Measurements from ENCODE around the gene HOXB3.

The HOXB3 gene

DNA sequence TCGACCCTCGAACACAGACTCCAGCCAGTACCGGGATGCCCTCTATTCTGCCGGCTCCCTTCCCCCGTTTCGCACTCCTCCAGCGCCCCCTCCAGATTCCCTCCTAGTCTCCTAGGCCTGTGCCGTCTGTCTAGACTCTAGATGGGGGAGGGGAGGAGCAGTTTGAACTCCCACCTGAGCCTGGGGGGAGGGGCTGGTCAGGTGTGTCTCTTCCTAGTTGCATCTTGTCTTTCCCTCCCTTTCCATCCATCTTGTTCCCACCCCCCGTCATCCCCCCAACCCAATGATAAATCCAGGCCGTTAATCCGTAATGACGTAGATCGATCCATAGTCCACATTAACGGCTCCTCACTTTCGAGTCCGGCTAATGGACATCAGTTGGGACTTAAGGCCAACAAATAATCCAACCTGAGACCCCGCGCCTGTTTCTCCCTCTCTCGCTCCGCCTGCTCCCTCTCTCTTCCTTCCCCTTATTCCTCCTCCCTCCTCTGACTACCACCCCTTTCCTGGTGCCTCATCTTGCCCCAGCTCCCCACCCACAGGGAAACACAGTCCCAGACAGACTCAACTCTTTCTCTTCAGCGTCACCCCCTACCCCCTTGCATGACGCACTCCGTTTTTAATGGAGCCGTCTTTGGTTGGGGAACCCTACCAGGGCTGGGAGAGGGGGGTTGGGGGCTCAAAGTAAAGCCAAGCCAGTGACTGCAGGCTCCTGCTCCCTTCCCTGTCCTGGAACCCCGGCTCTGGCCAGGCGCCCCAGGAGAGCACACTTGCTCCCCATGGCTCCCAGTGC, 6.9 kb upstream of the HOXB3 start:
- DNase-seq = no peak

GRCh38 chr17:48596000-48596734, 6.1 kb upstream of the HOXB3 start:
- peak; percentile 36 for DNase-seq

DNA sequence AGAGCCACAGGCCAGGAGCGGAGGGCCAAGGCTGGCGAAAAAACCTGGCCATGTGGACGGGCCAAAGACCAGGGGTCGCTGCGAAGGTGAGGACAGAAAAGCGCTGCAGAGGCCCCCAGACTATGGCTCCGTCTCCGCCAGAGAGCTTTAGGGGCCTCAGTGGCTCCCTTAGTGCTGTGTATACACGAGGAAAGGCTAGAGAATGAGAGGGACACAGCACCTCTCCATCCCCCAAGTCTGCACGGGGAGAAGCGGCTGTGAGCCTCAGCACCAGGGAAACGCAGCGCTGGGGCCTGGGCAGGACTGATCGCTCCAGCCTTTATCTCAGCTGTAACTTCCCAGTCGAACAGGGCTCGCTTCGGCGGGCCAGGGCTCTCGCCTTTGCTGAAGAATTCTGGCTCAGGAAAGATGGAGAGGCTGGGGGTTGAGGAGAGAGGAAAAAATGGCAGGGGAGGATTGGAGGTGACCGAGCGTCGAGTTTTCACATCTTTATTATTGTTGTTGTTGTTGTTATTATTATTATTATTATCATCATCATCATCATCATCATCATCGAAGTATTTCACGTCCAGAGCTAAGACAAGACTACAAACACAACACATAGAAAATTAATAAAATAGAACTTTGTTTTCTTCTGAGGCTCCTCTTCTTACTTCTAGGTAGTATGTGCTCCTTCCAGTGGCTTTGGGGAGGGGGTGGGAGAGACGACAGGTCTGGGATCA, 5.4 kb upstream of the HOXB3 start:
- DNase-seq = no peak

DNA sequence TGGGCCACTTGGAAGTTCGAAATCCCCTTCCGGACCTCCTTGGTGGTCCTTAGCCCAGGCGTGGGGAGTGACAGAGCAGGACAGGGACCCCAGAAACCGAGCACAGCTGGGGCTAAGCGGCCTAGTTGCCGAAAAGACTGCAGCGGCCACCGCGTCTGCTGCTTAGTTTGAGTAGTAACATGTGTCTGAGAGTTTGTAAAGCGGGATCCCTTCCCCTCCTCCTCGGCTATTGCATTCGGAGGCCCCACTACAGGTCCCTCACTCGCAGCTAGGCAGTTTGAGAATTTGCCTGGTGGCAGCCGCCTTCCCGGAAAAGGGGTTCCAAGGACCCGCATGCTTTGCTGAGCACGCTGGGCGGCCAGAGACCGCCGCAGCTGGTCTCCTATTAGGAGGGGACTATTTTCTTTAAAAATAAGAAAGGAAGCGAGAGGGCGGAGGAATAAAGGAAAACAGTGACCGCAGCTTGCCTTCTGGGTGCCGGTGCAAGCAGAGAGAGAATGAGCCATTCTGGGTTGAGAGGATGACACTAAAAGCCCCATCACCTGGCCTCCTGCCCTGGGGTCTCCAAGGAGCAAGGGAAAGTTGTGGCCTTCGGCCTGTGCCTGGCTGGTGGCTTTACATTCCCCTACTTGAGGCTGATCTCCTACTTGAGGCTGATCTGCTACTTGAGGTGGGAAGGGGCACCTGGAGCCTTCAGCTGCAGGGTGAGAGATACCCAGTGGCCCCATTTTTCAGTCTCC, 4.7 kb upstream of the HOXB3 start:
- DNase-seq = no peak

DNA sequence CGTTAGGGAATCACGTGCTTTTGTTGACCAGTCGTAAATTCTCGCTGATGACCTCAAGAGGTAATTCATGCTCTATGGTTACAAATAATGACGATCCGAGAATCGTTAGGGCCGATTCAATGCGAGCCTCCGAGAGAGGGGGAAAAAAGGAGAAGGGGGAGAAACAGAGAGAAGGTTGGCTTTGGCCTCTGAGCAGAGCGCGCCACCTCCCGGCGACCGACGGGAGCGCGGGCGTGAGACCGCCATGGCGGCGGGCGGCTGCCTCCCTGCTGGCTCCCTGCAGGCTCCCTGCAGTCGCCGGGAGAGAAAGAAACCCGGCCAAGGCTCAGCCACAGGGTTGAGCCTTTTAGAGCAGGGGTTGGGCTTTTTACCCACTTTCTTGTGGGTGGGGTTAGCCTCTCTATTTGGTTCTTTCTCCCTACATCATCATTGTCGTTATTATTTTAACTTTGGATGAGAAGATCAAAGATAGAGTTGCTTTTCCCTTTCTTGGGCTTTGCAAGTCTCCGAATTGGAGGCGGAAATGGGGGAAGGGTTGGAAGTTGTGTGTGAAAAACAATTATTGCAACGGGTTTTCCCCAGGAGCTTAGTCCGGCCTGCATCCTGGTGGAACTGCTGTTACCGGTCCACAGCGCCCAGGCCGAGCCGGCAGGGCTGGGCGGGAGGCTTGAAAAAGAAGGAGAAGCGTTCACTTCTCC, 3.9 kb upstream of the HOXB3 start:
- peak; percentile 86 for DNase-seq

DNA sequence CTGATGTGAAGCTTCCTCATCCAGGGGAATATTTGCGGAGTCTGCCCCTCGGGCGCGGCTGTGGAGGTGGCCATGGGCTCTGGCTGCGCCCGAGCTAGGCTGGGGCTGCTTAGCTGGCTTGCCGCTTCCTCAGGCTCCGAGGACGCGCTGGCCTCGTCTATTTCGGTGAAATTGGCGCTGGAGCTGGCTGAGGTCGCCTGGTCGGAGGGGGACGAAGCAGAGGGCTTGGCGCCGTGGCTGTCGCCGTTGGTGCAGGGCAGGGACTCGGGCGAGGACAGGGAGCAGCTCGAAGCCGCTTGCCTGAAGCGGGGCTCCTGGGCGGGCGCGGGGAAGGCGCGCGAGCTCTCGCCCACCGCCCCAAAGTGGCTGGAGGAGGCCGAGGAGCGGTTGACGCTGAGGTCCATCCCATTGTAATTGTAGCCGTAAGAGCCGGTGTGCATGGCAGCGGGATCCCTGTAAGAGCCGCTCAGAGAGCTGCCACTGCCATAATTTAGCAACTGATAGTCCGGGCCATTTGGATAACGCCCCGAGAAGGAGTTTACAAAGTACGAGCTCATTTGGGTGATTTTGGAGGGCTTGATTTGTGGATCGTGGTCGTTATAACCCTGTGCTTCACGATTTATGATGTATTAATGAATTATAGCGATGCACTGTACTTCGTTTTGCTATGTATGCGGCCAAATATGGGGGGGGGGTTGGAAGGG, 3.2 kb upstream of the HOXB3 start, which contains the start of gene HOXB5:
TSS of gene HOXB5 (minus strand) at position 654 of the 704 bp plus-strand sequence. CDS start at position 557, 97 bp downstream.
- DNase-seq = no peak

DNA sequence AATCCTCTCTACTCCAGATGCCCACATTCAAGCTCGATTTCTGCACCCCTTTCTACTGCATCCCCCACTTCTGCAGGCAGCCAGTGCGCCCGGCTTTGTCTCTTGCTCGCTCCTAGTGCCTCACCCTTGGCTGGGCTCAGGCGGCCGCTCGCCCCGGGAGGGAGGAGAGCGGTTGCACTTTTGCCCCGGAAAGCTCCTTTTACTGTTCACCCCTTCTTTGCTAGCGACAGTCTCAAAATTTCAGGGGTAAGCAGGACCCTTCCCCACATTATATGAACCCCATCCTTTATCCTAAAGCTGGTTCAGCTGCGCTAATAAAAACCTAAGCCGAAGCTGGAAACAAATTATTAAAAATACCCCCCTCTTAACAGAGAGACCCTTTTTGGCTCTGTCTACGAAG, 2.5 kb upstream of the HOXB3 start:
- no peak for DNase-seq

DNA sequence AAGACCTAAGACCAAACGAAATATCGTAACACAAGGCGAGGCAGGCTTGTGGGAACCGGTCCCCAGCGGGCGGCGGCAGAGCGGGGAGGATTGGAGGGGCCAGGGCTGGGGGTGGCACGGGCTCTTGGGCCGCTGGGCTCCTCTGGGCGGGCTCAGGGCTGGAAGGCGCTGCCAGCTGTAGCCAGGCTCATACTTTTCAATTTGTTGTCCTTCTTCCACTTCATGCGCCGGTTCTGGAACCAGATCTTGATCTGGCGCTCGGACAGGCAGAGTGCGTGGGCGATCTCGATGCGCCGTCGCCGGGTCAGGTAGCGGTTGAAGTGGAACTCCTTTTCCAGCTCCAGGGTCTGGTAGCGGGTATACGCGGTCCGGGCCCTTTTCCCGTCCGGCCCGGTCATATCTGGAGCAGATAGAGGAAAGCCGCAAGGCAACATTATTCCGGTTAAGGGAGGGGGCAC, 2.0 kb upstream of the HOXB3 start:
- no peak for DNase-seq

DNA sequence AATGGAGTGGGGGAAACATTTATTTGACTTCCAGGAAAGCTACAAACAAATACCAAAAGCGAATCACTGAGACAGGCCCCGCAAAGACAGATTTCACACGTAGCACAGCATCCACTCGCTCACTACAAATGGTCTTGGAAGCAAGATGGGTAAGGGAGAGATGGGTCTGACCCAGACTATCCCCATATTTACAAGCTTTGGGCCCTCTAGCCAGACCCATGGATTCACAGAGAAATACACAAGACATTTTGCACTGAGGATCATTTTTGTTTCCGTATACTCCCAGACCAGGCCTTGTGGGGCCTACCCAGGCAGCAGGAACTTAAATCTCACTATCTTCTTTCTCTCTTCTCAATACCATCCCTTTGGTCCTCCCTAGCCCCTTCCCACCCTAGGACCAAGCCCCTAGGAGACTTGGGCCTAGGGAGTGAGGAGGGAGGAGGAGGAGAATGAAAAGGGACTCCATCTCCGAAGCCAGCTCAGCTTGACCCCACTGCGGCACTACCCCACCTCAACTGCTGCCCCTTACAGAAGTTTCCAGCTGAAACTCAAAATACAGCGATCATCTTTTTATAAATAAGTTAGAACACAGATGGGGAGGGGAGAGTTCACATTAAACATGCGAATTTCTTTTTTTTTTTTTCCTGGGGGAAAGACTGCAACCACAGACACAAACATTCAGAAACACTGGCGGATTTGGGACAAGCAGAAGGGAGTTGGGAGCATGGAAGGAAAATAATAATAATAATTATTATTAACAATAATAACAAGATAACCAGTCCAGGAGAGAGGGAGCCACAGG, 1.4 kb upstream of the HOXB3 start:
- no peak for DNase-seq

- DNase-seq = no peak
Observed at GRCh38 chr17:48590607-48591161, 643 bp upstream of the HOXB3 start.

DNA sequence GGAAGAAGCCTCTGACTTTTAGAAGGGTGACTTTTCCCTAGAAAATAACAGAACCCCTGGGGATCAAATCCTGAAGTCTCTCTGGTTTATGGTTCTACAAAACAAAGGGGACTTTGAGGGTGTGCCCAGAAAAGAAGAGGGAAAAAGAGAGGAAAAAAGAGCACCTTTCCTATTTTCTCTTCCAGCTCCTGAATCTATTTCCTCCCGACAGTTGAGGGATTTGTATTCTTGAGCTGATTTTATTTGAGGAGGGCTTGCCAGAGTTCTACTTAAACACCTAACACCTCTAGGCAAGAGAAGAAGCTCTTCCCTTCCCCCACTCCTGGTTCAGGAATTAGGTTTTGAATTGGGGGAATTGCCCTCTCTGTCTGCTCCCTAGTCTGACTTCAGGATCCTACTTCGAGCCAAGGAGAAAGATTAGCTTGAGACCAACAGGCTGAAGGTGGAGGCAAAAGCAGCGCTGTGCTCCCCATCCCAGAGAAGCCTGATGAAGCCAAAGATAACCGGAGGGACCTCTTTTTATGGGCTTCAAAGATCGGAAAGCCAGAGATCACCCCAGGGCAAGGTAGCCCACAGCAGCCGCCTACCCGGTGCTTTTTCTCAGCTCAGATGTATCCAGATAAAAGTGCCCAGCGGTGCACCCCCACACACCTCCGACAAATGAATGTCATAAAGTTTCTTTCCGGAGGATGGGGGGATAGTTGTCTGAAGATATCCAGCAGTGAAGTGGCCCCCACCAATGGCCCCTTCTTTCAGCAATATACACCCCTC, 796 bp downstream of the HOXB3 start:
- DNase-seq = no peak

- DNase-seq = no peak
Observed at GRCh38 chr17:48588528-48588927, 1.5 kb downstream of the HOXB3 start.

DNA sequence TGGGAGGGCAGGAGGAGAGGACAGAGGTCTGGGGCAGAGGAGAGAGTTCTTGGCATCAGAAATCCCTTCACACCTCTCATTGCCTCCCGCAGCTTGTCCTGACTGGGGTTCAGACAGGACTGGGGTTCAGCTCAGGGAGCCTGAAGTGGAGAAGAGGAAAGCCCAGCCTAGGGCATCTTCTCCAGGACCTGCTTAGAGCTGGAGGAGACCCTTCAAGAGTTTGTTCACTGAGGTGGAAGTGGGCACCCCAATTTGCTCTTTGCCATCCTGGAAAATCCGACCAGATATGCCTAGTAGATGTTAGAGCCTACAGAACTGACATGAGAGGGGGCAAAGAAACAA, 2.0 kb downstream of the HOXB3 start:
- DNase-seq = no peak

DNA sequence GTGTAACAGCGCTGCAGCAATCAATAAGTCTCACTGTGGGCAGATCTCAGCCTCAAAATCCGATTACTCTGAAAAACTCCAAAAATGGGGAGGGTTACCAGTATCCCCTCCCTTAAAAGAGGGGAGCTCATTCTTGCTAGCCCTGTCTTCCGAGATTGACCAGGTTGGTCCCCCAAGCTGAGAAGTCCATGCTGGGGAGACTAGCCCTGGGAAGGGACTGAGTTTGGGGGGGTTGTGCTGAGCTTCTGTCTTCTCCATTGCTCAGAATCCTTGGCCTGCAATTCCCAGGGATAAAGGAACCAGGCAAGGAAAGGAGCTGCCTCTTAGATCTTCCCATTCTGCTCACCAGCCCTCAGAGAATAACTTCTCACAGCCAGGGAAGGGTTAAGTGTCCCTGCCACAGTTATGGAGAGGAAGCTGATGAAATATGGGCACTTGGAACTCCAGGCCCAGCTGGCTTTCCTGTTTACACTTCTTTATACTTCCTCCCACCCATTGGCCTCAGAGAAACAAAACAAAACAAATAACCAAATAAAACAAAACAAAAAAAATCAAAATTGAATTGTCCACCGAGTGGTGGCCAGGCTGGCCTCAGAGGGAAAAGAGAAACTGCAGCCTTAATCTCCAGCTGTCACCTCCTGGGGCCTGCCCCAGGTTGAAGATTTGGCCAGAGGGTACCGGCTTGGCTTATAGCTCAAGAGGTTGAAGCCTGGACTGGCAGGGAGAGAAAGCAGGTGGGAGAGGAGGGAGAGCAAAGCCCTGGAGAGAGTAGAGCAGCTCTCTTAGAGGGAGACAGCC, 2.6 kb downstream of the HOXB3 start:
- no peak for DNase-seq

DNA sequence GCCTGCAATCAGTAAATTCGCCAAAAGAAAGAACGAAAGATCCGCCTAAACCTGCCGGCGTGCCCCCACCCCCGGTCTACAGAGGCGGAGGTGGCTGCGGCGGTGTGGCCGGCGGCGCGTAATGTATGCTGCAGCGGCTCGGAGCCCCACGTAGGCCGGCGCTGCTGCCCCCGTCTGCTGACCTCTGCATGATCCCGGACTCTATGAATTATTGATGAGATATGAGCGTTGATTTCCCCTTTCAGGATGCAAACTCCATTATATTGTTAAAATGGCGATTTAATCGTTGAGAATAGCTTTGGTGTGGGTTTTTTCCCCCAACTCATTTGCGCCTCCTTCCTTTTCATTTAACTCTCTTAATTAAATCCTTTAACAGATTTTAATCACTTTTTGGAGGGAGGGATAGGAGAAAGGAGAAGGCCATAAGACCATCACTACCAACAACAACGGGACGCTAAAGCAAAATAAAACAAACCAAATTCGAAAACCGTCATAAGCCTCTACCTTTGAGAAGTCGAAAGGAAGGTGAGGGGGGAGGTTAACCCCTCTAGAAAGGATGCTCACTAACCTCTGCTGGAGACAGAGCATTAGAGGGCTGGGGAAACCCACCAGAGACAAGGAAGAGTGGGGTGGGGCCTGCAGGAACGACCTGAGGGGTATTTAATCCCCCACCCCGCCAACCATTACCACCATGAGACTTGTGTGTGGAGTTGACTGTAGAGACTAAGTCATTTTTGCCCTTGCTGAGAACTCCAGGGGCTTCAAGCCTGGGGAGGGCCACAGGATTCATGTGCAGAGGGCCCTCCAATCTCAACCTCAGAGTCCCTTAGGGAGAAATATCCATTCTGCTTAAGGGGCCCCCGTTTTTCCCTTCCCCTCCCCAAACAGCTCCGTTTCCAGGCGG, 3.4 kb downstream of the HOXB3 start:
- DNase-seq = no peak

DNA sequence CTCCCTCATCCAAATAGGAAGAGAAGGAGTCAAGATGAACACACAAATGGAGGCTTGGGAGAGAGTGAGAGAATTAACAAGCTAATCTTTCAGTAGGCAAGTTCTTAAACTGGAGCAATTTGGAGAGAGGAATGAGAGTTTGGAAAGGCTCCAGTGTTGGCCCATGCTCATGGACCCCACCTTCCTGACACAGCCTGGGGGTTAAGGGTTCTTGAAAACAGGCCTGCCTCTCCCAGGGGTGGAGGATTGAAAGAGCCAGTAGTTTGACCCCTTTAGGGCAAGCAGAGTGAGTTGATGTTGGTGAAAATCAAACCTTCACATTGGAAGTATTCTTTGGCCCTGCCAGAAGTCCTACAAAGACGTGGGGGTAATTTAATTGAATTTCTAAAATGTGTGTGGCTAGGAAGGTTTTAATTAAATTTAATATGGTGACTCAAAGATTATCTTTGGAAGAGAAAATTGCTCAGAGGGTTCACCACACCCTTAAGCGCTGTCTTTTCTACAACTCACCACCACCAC, 5.8 kb downstream of the HOXB3 start:
- no peak for DNase-seq

GRCh38 chr17:48583708-48584222, 6.3 kb downstream of the HOXB3 start:
- DNase-seq = no peak

Data from activated CD4-positive, alpha-beta T cell treated with anti-CD3 and anti-CD28 coated beads, Interleukin-2, amount 50 U/mL, for 16 hours (primary cell).